ENCODE measurements around the gene PEX6.

The PEX6 gene

DNA sequence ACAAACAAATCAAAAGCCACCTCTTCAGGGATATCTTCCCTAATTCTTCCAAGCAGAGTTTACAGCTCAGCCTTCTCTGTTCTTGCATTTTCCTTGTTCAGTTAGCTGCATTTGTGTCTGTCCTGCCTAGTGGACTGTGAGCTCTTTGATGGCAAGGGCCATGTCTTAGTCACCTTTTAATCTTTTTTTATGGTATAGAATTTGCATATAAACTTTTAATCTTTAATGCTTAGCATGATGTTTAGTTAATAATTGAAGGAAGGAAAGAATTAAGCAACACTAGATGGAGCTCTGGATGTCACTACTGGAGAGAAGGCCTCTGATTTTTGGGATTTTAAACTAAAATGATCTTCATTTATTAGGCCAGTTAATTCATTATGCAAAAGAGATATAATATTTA lies 17.5 kb upstream of the PEX6 start:
- DNase-seq (ENCODE audit: low read depth in 1 of 2, low spot score in 1 of 2), result no peak

DNA sequence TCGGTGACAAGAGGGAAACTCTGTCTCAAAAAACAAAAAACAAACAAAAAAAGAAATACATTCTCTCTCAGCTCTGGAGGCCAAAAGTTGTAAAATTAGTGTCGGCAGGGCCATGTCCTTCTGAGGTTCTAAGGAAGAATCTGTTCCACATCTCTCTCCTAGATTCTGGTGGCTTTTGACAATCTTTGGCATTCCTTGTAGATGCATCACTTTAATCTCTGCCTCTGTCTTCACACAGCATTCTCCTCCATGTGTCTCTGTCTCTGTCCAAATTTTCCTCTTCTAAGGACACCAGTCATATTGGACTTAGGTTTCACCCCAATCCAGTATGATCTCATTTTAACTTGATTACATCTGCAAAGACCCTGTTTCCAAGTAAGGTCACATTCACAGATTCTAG lies 14.5 kb upstream of the PEX6 start:
- DNase-seq (ENCODE audit: low read depth in 1 of 2, low spot score in 1 of 2), result no peak

DNA sequence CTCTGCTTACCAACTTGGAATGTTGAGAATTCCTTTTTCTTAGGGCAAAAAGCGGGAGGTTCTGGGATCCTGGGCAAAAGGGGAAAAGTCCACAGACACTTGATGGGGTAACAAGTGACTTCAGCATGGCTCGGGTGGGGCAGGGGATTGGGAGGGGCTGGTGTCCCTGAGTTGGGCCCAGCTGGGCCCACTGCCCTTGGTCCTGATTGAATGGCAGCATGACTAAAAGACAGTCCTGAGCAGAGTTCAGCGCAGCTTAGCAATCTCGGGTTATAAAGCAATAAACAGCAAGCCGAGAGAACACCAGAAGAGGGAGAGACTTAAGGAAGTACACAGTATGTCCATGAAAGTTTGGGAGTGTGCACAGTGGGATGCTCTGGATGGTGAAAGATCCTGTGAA lies 10.9 kb upstream of the PEX6 start:
- DNase-seq (ENCODE audit: low read depth in 1 of 2, low spot score in 1 of 2), result no peak

DNA sequence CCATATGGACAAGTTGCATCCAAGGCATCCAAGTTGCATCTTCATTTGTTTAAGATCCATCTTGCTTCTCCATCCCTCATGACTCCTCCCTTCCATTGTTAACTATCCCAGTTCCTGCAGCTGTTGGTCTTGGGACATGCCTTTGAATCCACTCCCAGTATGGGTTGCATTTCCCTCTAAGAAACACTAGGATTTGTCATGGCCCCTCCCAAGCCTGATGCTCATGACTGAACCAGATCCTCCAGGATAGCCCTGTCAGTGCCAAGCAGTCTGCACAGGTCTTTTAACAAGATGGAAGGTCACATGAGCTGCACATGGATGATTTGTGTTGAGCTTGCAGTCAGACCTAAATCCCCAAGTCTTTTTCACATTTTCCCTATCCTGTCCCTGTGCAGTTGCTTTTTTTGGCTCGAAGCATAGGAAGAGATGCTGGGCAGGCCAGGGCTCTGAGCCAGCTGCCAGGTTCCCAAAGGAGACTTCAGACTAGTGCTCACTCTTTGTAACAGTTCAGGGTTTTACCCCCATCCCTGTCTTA lies 9.6 kb upstream of the PEX6 start:
- DNase-seq (ENCODE audit: low read depth in 1 of 2, low spot score in 1 of 2), result no peak

DNA sequence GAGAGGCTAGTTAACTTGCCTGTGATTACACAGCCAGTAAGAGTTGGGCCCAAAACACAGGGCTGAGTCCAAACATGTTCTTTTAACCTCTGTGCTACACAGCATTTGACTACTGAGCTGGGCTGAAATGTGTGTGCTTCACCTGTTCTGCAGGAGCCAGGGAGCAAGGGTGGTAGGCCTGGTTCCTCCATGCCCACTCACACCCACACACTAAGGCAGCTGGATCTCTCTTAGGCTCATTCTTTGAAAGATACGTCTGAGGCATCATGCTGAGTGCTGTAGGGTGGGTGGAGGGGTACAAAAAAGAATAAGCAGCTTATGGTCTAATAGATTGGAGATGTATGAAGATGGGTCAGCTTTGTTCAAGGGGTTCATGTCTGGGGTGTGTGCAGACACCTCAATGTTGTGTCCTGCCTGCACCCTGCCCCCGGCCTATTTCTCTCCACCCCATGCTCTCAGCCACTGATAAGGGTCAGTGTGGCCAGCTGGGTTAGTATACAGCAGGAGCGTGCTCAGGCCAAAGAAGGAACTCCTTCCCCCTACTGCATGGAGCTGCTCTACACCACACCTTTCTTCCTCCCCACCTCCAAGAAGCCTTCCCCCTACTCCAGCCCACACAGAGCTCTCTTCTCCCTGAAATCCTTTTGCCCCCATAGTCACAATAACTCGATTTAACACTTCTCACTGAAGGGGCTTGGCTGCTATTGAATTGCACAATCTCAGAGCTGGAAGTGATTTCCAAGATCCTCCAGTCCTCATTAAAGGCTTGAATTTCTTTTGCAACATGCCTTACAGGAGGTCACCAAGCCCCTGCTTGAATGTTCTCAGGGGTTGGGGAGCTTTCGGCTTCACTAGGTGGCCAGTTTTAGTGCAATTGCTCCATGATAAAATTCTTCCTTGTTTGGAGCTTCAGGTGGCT lies 8.8 kb upstream of the PEX6 start:
- DNase-seq (ENCODE audit: low read depth in 1 of 2, low spot score in 1 of 2), result no peak

DNA sequence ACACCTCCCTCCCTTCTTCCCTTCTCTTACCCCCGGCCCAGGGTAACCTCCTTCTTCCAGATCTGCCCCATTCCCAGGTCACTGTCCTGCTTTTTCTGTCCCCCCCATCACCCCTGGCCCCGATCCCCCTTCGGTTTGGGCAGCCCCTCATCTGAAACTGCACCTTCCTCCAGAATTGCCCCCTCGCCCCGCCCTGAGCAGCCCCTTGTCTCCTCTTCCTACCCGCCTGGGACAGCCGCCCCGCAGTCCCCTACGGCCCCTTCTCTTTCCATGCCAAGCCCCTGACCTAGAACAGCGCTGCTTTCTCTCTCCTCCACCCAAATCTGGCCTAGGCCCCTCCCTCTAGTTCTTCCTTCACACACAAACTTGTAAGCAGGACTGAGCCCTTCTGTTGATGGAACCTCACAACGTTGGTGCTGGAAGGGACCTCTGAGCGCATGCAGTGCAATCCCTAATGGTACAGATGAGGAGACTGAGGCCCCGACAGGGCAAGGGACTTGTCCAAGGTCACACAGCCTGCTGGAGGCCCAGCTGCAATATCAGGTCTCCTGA lies 6.0 kb upstream of the PEX6 start:
- no peak for DNase-seq (ENCODE audit: low read depth in 1 of 2, low spot score in 1 of 2)

DNA sequence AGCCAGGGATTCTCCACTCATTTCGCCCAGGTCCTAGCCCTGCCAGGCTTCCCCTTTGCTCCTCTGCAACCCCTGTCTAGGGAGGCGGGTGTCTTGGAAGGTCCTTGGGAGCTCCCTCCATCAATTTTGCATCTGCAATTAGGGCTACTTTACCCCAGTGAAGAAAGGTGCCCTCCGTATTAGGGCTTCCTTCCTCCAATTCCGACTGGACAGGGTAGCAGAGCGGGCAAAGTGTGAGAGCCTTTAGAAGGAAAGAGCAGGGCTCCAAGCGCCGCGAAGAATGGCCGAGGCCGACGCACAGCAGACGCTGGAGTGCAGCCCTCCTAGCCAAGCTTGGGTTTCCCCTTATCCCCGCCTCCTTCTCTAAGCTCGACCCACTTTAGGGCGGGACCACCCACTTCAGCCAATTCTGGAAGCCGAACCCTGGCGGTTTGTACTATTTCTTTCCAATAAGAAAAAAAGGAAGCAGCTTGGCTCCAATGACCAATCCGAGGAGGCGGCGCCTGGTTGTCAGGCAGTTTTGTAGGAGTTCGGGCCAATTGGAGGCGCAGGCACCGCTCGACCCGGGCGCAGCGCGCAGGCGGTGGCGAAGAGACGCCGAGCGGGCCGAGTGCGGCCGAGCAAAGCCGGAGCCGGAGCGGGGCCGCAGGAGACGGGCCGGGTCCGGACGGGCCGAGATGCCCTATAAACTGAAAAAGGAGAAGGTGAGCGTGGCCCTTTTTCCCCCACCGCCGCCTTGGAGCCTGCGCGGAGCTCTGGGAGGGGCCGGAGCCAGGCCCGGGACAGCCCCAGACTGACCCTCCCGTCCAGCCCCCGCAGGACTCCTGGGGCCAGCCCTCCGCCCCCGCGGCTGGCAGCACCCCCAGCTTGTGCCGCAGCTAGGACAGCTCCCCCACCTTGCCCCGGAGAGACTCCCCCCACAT lies 5.3 kb upstream of the PEX6 start, which contains the start of gene PPP2R5D:
Gene PPP2R5D (plus strand): TSS at position 570 of the 923 bp plus-strand sequence. CDS start 108 bp downstream, at position 678.
- peak; percentile 91 to 92 for DNase-seq (ENCODE audit: low read depth in 1 of 2, low spot score in 1 of 2)

DNA sequence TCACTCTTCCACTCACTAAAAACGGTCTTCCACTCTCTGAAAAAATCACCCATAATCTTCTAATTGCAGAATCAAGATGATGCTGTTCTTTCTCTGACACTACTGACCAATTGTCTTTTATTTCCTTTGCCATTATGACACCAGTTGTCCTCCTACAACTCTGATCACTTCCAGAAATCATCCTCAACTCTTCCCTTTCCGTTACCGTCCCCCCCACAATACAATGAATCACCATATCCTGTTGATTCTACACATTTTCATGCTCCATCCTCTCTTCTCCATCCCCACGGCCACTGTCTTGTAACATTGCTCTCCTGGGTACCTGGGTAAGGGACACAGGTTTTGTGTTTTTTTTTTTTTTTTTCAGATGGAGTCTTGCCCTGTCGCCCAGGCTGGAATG lies 2.9 kb upstream of the PEX6 start:
- DNase-seq (ENCODE audit: low read depth in 1 of 2, low spot score in 1 of 2), result no peak

DNA sequence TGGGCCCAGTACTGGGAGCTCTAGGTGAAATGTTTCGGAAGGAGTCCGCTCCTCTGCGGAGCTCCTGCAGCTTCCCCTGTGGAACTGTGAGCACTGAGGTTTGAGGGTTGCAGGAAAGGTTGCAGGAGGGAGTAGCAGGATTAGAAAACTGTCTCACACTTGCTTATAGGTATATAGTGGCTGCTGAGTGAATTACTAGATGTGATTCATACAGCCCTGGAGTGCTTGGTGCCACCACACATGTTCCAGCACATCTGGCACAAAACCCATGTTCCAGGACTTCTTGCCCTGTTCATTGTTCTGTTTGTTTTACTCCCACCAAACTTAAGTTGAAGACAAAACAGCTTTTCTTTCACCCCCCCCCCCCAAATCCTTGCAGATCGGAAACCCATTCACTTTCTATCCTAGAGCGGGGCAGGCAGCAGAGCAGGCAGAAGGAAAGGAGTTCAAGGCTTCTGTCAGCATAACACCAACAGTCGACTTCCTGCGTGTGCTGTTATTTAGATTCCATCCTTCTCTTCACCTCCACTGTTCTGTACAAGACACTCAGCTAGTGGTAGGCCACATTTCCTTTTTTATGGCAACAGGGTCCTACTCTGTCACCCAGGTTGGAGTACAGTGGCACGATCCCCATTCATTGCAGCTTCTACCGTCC lies 669 bp upstream of the PEX6 start:
- DNase-seq (ENCODE audit: low read depth in 1 of 2, low spot score in 1 of 2), result no peak

DNA sequence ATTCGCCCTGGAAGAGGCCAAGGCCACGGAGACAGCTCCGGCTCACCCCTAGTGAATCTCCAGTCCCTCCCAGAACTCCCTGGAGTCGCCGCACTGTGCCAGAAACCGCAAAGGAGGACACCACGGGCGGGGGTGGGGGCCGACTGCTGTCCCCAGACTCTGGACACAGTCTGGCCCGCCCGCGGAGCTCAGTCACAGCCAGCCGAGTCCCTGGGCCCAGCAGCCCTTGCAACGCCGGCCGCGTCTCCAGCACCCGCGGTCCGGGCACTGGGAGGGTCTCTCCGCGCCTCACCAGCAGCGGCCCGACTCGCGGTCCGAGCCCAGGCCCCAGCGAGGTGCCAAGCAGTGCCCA lies 518 bp downstream of the PEX6 start:
- no peak for DNase-seq (ENCODE audit: low read depth in 1 of 2, low spot score in 1 of 2)

DNA sequence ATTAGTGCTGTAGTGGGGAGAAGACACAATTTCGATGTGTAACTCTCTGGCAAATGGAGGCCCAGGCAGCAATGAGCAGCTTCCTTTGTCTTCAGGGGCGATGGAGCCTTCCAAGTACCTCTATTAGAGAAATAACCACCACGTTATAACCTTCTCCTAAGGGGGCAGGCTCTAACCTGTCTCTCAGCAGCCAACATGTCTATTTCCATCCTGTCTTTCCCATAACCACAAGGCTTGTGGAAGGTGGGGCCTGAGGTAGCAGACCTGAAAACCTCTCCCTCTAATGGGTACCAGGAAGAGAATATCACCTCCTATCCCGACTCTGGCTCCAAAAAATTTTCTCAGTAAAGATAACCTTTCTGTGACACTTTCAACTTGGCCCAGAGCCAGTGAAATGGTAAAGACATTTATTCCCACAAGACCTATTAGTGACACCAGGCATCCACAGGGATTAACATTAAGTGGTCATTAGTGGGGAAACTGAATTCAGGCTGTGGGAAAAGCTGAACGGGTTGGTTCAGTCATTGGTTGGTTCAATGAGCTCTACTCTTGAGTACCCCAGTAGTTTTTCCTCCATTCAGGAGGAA lies 4.0 kb downstream of the PEX6 start:
- DNase-seq (ENCODE audit: low read depth in 1 of 2, low spot score in 1 of 2), result no peak

DNA sequence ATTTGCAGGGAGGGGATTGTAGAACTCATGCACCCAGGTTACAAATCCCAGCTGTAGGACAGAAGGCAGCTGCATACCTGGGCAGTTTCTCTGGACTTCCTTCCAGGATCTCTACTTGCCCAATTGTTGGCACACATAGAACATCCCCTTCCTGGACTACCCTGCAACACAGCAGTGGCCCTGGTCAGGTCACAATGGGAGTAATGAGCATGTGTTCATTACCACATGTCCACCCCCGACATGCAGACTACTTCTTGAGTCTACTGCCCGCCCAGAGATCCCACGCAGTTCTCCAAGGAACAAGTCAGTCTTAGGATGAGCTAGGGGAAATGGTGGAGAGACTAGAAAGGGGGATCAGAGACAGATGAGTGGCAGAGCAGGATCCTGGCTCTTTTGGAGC lies 5.1 kb downstream of the PEX6 start:
- DNase-seq (ENCODE audit: low read depth in 1 of 2, low spot score in 1 of 2), result no peak

DNA sequence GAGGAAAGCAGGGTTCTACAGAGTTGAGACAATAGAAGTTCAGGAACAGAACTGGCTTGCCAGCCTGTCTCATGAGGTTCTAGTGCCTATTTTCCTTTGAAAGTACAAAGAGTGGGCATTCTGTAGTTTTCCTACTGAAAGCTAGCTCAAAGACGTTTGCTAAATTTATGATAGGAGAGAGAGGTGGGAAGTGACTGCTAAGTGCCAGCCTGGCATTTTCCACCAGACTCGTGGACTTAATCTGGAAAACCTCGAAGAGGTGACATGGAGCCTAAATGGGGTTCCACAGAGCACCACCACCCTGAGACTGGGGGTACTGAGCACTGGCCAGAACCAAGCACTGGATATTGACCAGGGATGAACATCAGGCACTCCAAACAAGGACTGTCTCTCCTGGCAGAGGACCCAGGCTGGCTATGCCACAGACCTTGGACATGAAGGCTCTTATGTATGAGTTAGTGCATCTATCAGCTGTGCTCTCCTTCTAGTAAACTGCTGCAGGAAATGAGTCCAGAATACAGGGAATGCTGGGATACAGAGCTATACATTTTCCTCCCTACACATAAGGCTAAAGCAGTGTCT lies 7.1 kb downstream of the PEX6 start:
- DNase-seq (ENCODE audit: low read depth in 1 of 2, low spot score in 1 of 2), result no peak

DNA sequence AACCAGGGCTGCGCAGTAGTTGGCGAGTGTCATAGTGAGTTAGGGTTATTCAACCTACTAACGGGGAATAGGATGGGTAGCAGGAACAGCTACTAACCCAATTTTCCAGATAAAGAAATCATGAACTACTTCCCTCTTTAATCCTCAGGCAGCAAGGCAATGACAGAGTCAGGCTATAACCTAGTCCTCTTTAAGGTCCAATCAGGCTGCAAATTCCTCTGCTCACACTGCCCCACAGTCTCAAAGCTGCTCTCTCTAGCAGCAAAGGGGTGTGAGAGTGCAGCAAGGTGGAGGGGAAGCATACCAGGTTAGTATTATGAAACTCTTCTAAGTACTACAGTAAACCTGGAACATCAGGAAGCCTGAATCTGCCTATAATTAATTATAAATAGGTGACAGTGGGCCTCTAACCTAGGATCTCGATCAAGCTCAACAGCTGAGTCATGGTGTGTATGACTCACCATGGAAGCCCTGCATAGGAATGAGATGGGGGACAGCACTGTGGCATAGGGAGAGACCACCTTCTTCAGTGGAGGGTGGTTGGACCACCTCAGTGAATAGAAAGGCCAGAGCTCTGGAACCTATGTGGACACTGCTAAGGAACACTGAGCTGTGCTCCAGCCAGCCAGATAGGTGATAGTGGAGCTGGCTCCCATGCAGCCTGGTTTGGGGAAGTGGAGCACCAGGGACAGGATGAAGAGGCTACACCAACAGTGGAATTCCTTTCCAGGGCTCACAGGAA lies 7.9 kb downstream of the PEX6 start:
- no peak for DNase-seq (ENCODE audit: low read depth in 1 of 2, low spot score in 1 of 2)

DNA sequence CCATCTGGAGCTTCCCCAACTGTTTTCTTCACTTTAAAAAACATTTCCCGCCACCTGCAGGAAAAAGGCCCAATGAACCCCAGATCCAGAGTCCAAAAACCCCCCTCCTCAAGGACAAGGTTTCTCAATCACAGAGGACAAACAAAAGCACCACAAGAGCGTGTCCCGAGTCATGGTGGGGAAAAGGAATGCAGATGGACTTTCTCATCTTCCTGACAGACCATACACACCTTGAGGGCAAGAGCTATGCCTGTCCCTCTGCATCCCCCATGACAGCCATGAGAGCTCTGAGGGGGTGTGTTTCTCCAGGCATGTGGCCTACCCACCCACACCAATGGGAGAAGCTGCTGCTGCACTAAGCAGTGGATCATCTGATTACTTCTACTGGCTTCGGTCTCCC lies 9.0 kb downstream of the PEX6 start:
- no peak for DNase-seq (ENCODE audit: low read depth in 1 of 2, low spot score in 1 of 2)

DNA sequence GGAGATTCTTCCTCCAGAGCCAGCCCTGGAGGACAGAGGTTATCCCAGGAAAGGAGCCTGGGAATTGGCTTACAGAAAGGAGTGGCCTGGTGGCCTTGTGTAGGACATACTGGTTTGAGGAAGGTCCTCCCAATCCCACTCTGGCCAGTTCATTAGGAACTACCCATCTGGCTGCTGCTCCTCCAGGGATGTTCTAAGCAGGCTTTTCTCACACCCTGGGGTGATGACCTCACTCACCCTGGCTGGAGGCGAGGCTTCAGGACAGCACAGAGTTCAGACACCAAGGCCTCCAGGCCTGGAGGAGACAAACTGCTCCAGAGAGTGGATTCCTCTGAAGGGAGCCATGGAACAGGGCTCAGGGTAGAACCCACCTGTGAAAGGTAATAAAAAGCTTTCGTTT lies 9.6 kb downstream of the PEX6 start:
- no peak for DNase-seq (ENCODE audit: low read depth in 1 of 2, low spot score in 1 of 2)

DNA sequence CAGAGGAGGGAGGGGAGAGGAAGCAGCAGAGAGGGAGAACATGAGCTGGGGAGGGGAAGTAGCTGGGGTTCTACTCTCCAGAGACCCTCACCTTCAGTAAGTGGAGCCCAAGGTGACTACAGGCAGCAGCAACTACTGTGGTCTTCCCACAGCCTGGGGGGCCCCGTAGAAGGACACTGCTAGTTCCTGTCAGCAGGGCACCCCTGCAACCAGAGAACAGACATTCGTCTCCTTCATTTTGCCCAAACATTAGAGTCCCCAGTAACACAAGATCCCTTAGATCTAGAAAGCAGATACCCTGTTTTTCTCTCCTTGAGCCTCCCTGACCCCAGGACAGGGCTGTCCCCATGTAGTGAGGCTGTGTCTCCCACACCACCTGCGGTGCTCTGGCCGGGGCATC lies 10.2 kb downstream of the PEX6 start:
- DNase-seq (ENCODE audit: low read depth in 1 of 2, low spot score in 1 of 2), result no peak

DNA sequence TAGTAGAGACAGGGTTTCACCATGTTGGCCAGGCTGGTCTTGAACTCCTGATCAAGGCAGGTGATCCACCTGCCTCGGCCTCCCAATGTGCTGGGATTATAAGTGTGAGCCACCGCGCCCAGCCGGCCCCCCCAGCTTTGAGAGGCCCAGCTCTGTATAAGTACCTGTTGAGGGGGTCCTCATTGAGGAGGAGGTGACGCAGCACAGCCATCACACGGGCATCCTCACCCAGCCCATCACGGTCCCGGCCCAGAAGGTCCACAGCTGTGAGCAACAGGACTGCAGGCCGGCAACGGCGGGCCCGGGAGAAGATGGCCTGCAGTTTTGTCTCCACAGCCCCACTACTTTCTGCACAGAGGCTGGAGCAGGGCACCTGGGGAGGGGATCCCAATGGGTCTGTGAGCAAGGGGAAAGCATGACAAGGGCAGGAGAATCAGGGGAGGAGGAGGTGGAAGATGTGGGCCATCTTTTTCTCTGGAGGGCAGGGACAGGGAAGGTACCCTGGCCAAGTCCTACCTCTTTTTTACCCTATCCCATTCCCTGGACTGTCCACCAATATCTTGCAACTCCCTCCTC lies 10.8 kb downstream of the PEX6 start:
- DNase-seq (ENCODE audit: low read depth in 1 of 2, low spot score in 1 of 2), result no peak

DNA sequence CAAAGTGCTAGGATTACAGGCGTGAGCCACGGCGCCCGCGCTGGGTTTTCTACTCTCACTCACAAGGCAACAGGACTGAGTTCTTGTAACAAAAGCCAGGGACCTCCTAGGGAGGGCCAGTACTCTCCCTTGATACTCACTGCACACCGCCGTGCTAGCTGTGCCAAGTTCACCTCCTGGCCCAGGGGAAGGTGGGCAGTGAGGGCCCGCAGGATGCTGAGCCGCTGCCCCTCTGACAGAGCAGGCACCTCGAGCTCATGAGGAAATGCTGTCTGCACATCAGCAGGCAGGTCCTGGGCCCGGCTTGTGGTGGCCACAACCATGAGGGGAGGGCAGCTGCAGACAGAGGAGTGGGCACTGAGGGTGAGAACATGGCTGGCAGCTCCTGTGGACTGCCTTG lies 11.8 kb downstream of the PEX6 start:
- no peak for DNase-seq (ENCODE audit: low read depth in 1 of 2, low spot score in 1 of 2)

Measured in stimulated activated CD4-positive, alpha-beta T cell treated with anti-CD3 and anti-CD28 coated beads, Interleukin-15, amount 100 ng/mL, for 1 hour (primary cell).